HG03280 (cell line): Measurements from ENCODE around the gene IGF2BP3.
"Not testable (repeated sequence)": the region's sequence is repeated elsewhere in the genome, so short reads cannot be mapped to it uniquely, and the experiment has no call there.

ENCODE experiments used
- ATAC-seq: cut with Tn5 transposase; IDR thresholded peaks from one replicate; pipeline ENCODE4 v1.9.1; 2021; ENCODE audit warnings: mild to moderate bottlenecking, moderate library complexity; ENCODE audit not compliant: unreplicated experiment

IGF2BP3 gene

DNA sequence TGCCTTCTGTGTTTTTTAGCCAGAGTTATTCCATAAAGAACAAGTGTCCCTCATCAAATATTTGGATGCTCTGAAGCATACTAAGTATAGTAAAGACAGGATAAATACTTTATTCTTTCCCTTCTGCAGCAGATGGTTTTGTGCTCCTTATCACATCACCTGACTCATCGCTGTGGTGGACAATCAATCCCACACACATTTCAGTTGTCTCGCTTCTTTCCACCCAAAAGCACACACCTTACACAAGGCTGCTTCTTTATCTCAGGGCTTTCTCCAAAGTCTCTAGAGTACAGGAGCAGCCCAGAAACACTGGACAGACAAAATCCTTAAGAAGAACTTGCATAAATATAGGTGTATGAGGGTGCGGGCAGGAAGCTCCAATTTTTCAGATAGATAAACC, 43.4 kb downstream of the IGF2BP3 start:
- no peak for ATAC-seq

DNA sequence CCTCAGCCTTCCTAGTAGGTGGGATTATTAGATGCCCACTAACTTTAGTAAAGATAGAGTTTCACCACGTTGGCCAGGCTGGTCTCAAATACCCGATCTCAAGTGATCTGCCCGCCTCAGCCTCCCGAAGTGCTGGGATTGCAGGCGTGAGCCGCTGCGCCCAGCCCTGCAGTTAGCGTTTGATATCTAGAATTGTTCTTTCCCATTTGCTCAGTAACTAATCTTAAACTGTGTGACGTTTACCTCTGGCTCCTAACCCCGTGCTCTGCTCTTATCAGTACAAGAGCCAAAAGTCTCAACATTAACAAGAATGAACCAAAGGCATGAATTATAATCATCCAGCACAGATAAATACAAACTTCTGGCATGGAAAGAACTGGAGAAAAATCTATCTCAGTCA, 47.4 kb downstream of the IGF2BP3 start:
- ATAC-seq, result no peak

DNA sequence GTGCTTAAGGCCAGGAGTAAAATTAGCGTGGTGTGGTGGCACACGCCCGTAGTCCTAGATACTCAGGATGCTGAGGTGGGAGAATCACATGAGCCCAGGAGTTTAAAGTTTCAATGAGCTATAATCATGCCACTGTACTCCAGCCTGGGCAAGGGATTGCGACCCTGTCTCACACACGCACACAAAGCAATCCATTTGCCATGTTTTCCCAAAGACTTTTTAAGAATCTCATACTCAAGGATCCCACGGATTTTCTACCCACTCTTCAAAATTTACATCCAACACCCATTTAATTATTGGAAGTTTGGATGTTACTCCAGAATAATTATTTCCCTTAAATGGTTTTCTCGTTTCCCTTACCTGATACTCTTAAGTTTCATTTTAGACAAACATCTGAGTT, 47.9 kb downstream of the IGF2BP3 start:
- no peak for ATAC-seq

DNA sequence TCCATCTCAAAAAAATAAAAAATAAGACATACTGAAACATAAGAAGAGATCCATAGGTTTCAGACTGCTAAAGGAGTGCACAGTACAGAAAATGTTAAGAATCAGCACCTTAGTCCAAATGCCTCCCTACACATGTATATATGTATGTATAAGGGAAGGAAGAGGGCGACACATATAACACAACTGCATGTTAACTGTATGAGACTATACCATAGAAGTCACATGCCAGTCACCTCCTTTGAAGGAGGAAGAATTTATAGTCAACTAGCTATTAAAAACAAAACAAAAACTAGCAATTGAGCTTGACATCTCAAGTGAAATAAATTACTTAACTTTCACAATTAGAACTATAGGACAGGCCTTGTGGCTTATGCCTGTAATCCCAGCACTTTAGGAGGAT, 50.4 kb downstream of the IGF2BP3 start:
- ATAC-seq, result no peak

DNA sequence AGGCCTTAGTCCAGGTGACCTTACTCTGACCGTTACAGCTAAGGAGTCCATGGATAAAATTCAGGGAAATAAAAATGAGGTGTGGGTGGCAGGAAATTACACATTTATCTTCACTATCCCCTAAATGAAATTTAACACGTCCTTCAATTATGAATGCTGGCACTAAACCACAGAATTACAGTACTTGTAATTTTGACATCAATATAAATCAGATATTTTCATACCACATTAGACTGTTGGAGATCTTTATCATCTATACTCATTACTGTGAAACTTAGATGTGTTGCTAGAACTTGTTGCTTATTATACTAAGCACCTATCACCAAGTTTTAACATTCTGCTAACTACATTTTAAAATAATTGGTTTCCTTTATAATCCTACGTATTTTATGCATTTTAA, 51.1 kb downstream of the IGF2BP3 start:
- no peak for ATAC-seq

DNA sequence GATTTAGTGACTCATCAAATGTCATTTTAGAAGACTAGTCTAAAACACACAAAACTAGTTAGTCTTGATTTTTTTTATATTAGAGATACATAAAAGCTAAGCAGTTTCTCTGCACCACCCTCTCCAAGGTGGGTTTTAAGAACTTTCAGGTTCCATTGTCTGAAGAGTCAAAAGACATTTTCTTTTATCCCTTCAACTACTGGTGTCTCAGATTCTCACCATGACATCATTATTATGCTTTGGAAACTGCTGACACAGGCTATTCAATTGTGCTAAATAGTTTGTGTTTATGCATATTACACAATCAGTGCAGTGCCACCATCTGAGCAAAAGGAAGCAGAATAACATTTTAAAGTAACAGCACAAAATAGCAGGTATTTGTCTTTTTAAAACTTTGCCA, 52.2 kb downstream of the IGF2BP3 start:
- no peak for ATAC-seq

DNA sequence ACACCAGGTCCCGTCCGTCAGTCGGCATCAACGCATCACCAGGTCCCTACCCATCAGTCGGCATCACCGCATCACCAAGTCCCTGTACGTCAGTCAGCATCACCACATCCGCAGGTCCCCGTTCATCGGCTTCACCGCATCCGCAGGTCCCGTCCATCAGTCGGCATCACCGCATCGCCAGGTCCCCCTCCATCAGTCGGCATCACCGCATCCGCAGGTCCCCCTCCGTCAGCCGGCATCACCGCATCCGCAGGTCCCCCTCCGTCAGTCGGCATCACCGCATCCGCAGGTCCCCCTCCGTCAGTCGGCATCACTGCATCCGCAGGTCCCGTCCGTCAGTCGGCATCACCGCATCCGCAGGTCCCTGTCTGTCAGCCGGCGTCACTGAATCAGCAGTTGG, 55.1 kb downstream of the IGF2BP3 start:
- ATAC-seq, result no peak

DNA sequence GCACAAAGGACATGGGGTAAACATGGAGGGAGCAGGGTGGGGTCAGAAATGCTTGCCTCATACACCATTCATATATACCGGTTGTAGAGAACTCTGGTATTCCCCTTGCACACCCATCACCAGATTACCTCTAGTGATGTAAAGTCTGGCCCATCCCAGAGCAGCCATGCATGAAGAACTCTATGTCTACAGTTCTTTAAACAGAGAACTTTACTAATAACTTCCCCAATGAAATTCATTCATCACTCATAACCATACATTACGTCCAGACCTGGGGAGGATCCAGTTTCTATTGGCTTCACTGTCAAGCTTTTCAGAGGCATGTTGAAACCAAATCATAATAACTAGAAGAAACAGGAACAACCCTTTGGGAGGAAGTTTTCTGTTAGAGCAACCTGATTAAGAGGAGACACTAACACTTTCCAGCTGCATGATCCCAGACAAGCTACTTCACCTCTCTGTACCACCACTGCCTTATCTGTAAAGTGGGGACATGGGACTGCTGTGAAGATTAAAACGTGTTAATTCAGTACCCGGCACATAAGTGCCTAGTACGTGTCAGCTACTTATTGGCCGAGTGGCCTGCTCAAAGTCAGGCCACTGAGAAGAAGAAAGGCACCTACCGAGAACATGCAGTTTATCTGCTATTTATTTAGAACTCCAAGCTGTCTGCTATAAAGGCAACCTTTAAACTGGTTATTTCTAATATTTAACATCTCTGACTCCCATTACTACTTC, 59.7 kb downstream of the IGF2BP3 start:
- peak; percentile 75 for ATAC-seq

DNA sequence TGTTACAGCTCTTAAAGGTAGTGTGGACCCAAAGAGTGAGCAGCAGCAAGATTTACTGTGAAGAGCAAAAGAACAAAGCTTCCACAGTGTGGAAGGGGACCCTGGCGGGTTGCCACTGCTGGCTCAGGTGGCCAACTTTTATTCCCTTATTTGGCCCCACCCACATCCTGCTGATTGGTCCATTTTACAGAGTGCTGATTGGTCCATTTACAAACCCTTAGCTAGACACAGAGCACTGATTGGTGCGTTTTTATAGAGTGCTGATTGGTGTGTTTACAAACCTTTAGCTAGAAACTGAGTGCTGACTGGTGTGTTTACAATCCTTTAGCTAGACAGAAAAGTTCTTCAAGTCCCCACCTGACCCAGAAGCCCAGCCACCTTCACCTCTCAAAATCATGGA, 63.7 kb downstream of the IGF2BP3 start:
- not testable (repeated sequence) for ATAC-seq

DNA sequence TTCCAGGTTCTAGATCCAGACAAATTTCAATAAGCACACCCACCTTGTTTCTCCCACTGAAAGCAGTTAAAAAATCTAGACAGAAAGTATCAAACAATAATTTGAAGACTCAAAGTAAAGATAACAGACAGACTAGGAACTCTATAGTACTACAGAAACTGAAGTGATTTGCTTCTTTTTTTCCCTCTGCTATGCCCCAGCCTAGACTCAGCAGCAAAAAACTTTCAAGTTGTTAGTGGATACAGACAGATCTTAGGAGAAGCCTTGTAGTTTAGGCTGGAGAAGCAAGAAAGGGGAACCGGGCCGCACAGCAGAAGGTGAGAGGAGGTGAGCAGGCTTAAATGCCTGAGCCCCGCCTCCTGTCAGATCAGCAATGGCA, 65.1 kb downstream of the IGF2BP3 start:
- ATAC-seq, result no peak

DNA sequence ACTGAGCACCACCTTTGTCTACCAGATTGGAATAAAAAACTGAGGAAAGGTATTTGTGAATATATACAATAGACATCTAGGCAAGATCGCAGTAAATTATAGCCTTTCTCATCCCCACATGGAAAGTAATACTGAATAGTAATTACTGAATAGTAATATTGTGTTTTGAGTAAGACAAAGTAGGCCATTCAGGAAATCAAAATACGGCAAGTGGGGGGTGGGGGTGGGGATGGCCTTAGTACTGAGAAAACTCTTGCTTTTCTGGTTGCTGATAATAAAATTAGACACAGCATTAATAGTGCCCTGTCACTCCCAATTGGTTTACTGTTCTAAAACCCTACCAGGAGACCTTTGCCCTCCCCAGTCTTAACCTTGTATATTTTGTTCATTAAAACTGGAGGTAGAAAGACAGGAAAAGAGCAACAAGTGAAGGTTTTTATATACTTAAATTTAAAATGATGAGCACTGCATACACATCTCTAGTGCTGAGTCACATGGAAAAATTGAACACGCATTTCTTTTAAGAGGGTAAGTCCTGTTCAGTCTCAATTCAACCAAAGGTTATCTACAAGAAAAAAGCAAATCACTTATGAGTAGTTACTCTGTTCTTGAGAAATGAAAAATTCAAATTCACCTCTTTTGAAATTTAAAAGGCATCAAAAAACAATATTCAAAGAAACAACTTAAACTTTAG, 65.6 kb downstream of the IGF2BP3 start:
- ATAC-seq, result no peak

DNA sequence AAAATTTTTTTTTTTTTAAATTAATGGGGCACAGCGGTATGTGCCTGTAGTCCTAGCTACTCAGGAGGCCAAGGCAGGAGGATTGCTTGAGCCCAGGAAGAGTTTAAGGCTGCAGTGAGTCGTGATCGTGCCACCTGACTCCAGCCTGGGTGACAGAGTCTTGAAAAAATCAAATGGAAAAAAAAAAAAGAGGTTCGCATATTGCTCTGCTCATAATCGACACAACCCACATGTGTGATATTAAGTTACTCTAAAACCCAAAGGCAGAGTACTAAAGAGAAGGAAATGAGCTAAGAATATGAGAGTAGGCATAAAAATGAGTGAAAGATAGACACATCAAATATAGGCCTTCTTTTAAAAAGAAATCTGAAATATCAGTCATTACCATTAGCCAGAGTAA, 66.3 kb downstream of the IGF2BP3 start:
- no peak for ATAC-seq

DNA sequence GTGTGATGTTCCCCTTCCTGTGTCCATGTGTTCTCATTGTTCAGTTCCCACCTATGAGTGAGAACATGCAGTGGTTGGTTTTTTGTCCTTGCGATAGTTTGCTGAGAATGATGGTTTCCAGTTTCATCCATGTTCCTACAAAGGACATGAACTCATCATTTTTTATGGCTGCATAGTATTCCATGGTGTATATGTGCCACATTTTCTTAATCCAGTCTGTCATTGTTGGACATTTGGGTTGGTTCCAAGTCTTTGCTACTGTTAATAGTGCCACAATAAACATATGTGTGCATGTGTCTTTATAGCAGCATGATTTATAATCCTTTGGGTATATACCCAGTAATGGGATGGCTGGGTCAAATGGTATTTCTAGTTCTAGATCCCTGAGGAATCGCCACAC, 72.2 kb downstream of the IGF2BP3 start:
- not testable (repeated sequence) for ATAC-seq

DNA sequence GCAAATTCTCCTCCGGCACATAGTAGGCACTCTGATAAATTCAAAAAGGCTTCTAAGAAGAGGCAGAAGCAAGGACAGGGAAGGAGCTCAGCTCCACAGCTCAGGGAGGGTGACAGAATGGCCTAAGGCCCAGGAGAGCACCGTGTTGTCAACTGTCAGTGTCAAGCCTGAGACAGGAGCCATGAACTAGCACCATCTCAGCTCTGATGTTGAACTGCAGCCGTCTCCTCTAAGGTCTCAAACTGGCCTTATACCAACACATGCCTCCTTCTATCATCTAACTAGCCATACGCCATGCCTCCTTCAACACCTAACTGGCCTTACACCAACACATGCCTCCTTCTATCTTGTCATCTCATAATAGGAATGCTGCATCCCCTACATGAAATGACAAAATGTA, 73.0 kb downstream of the IGF2BP3 start:
- no peak for ATAC-seq

DNA sequence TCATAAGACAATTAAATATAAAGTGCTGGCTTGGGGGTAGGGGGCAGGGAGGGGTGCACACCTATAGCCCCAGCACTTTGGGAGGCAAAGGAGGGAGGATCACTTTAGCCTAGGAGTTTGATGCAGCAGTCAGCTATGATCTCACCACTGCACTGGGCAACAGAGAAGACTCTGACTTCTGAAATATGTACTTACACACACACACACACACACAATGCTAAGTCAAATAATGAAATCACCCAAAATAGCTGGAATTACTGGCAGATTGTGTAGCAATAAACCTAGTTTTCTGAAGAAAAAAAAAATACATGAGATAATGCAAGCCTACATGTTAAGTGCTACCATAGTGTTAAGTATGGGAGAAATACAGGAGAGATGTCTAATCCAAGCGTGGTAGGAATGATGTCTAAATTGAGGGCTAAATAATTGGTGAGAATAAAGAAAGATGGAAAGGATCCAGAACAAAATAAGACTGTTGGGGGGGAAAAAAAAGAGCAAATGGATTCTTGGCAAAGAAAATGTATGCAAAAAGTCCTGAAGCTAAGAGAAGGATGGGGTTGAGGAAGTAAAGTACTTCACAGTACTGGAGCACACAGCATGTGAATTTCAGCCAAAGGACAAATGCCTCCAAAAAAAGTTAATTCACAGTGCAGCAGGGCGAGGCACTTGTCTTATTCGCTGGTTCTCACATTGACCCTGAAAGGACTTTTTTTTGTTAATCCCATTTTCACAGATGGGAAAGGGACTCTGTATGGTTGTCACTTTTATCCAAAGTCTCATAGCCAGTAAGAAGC, 73.9 kb downstream of the IGF2BP3 start:
- ATAC-seq, result no peak

DNA sequence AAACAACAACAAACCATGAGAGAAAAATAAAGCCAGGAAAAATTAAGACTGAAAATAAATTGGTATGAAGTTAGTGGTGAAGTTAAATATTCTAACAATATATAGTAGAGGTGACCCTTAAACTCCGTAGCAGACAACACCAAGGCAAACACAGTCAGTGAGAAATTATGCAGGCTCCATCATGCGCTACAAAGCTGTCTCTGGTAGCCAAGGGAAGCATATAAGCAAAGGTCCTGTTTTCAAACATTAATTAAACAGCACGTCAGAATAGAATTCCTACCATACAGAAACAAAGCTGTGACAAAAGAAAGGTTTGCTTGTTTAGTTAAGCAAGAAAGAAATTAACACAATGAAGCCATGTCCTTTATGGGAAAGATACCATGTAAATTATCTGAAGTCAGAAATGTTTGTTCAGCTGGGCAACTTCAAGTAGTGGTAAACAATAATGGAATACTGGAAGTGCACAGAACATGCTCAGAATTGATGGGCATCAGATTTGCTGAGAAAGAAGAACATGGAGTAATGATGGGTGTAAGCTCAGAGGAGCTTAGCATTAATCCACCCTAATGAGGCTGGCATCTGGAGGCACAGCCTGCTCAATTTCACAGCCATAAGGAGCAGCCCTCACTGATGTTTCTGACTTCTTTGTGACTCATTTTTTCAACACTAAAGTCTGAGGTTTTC, 75.7 kb downstream of the IGF2BP3 start:
- no peak for ATAC-seq

DNA sequence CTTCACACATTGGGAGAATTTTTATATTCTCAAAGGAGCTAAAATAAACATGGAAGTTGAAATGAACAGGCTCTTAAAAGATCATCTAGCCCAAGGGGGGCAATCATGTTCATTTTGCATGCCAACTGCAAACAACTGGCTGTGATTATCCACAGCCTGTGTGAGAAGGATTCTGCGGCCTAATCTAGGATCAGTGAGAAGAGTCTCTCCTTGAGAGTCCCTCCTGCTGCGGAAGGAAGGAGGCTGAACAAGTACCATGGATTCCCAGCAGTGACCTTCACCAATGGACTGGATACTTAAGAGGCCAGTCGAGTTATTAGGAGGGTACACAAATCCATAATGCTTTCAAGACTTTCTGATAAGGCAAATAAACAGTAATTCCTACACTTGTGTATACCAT, 76.7 kb downstream of the IGF2BP3 start:
- ATAC-seq, result no peak

DNA sequence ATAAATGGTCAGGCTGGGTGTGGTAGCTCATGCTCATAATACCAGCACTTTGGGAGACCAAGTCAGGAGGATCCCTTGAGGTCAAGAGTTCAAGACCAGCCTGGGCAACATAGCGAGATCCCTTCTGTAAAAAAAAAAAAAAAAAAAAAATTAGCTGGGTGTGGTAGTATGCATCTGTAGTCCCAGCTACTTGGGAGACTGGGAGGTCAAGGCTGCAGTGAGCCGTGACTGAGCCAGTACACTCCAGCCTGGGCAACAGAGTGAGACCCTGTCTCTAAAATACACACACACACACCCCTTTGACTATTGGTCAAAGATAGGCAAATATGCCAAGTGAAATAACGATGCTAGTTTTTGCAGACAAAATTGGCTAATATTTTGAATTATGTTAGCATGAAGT, 80.6 kb downstream of the IGF2BP3 start:
- no peak for ATAC-seq

DNA sequence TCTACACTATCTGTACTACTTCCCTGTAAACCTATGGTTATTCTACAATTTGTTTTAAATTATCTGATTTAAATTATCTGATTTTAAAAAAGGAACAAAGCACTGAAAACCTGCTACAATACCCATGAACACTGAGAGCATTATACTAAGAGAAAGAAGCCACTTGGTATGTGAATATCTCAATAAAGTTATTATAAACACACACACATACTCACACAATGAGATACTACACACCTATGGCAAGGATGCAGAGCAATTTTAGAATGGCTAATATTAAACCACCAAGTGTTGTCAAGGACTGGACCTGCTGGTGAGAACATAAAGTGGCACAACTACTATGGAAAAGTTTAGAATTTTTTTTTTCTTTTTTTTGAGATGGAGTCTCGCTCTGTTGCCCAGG, 82.7 kb downstream of the IGF2BP3 start:
- ATAC-seq, result no peak

DNA sequence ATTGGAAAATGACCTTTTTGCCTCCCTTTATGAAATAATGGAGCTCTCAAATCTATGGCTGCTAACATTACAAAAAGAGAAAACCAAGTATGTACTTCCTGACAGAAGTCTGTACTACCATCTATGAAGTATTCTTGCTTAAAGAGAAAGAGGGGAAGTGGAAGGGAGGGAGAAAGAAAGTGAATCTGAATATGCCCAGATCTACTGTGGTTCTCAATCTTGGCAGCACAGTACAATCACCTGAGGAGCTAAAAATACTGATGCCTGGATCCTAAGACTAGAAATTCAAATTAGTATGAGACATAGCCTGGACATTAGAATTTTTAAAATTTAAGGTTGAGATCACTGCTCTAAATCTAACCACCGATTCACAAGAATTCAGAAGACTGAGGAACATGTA, 85.2 kb downstream of the IGF2BP3 start:
- ATAC-seq, result no peak

DNA sequence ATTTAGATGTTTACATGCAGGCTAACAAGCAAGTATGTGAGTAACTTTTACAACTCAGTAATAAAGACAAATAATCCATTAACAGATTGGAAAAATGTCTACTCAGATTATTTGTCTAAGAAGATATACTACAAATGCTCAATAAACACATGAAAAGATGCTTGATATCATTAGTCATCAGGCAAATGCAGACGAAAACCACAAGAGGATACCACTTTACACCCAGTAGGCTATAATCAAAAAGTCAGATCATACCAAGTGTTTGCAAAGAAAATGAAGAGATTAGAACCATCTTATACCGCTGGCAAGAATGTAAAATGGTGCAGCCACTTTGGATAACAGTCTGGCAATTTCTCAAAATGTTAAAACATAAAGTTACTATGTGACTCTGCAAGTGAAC, 87.1 kb downstream of the IGF2BP3 start:
- no peak for ATAC-seq
